Measurements from ENCODE around the gene VDAC1. TPM values are rescaled to one million over a fixed set of nuclear protein-coding genes. Genes with fewer than 3 reads are reported as not detected.

VDAC1 gene
- total RNA-seq, 1 donor from 2014 or later = 186 TPM

DNA sequence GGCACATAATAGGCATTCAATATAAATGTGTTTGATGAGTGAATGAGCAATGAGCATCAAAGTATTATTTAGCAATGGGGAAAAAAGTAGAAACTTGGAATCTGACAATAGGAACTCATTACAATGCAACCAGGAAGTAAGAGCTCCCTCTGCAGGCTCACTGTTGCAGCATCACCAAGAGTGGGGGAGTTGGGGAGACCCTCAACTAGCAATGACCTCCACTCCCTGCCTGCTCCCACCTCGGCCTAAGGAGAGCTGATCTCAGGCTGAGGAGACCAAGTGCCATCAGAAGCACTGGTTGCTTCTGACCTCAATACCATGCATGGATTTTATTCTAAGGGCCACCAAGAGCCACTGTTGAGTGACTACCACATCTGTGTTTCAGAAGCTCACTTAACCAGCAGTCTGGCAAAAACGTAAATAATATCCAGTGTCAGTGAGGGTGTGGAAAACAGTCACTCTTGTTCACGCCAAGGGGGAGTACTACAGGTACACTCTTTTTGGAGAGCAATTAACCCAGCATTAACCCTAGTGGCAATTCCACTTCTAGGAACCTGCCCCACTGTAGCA is 8.0 kb downstream of the VDAC1 start:
- Mint-ChIP-seq H3K9me3 (no peaks in the 10 kb centered on the region), H3K36me3 (peaks cover 6% of the 10 kb centered on the region), H3K27me3 (no peaks in the 10 kb centered on the region), H3K4me1 (ENCODE audit: unreplicated experiment) (peaks cover 61% of the 10 kb centered on the region), H3K27ac (no peak overlapping the region), H3K4me3 (no peak overlapping the region)
- TF ChIP-seq, protein P1, sequence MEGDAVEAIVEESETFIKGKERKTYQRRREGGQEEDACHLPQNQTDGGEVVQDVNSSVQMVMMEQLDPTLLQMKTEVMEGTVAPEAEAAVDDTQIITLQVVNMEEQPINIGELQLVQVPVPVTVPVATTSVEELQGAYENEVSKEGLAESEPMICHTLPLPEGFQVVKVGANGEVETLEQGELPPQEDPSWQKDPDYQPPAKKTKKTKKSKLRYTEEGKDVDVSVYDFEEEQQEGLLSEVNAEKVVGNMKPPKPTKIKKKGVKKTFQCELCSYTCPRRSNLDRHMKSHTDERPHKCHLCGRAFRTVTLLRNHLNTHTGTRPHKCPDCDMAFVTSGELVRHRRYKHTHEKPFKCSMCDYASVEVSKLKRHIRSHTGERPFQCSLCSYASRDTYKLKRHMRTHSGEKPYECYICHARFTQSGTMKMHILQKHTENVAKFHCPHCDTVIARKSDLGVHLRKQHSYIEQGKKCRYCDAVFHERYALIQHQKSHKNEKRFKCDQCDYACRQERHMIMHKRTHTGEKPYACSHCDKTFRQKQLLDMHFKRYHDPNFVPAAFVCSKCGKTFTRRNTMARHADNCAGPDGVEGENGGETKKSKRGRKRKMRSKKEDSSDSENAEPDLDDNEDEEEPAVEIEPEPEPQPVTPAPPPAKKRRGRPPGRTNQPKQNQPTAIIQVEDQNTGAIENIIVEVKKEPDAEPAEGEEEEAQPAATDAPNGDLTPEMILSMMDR (conservative IDR thresholded peaks at IDR 0.05) = peak; percentile 71
- no peak for DNase-seq (ENCODE audit: extremely low spot score, unreplicated experiment)

DNA sequence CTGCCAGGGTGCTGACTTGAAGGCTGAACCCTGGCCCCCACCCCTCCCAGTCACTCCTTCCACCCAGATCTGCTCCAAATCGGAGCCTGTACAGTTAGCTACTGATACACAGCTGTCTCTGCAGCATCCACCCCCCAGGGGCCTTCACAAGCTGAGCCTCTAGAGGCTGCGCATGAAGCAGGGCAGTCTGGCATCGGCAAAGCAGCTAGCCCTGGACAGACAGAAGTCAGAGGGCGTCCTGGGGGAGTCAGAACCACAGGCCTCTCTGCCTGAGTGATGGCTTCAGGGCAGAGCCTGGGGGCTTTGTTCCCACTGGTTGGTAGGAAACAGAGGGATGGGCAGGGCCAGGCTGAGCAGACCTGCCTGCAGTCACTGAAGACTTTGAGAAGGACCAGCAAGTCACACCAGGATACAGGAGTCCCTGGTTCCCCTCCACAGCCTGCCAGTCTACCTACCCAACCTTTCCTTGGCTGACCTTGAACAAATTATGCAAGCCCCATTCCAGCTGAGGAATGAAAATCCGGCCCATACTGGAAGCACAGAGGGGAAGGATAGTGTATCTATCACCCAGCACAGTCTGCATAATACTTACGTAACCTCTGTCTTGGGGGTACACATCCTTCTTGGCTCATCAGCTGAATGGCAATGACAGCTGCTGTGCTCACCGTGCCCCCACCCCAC is 8.8 kb downstream of the VDAC1 start:
- Mint-ChIP-seq H3K4me3 (no peak overlapping the region), H3K36me3 (peaks cover 3% of the 10 kb centered on the region), H3K27ac (no peak overlapping the region), H3K27me3 (no peaks in the 10 kb centered on the region), H3K9me3 (no peaks in the 10 kb centered on the region), H3K4me1 (ENCODE audit: unreplicated experiment) (peaks cover 61% of the 10 kb centered on the region)
- TF ChIP-seq, protein P1 (conservative IDR thresholded peaks at IDR 0.05) = no peak
- no peak for DNase-seq (ENCODE audit: extremely low spot score, unreplicated experiment)

DNA sequence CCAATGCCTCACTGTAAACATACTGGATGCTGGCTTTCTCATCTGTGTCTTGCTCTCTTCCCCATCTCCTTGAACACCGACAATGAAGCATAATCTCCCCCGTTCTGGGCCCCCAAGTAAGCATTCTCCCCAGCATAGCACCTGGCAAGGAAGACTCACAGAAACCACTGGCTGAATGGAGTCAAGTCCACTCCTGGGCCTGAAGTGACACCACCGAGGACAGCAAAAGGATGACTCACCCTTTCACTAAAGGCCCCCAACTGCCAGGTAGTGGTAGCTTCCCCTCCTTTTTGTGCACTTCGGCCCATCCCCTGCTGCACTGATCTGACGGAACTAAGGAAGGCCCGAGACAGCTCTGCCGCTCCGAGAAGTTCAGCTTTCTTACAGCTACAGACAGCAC is 9.4 kb downstream of the VDAC1 start:
- Mint-ChIP-seq H3K27ac (peak overlapping the region; percentile 23), H3K9me3 (no peaks in the 10 kb centered on the region), H3K4me1 (ENCODE audit: unreplicated experiment) (peaks cover 58% of the 10 kb centered on the region), H3K27me3 (no peaks in the 10 kb centered on the region), H3K36me3 (no peaks in the 10 kb centered on the region), H3K4me3 (peak overlapping the region; percentile 3)
- TF ChIP-seq, protein P1 (conservative IDR thresholded peaks at IDR 0.05) = no peak
- DNase-seq (ENCODE audit: extremely low spot score, unreplicated experiment) = no peak

DNA sequence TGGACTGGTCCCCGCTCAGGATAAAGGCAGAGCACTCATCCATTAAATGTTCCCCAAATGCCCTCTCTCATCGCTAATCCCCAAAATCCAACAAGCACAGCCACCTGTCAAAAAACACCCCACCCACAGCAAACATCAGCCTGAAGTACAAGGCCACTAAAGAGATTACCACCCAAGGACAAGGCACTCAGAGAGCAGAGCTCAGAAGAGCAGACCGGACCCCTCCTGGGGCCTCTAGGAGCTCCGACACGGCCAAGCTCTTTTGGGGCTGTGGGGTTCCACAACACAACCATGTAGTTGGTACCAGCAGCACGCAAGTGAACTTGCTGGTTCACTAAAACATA is 9.8 kb downstream of the VDAC1 start:
- H3K4me1 Mint-ChIP-seq (ENCODE audit: unreplicated experiment) = peaks cover 54% of the 10 kb centered on the region
- DNase-seq (ENCODE audit: extremely low spot score, unreplicated experiment) = no peak
- H3K9me3 Mint-ChIP-seq = no peaks in the 10 kb centered on the region
- H3K36me3 Mint-ChIP-seq = no peaks in the 10 kb centered on the region
- peak overlapping the region; percentile 3 for H3K4me3 Mint-ChIP-seq
- TF ChIP-seq, protein P1 (conservative IDR thresholded peaks at IDR 0.05) = no peak
- H3K27me3 Mint-ChIP-seq = no peaks in the 10 kb centered on the region
- H3K27ac Mint-ChIP-seq = peak overlapping the region; percentile 23

DNA sequence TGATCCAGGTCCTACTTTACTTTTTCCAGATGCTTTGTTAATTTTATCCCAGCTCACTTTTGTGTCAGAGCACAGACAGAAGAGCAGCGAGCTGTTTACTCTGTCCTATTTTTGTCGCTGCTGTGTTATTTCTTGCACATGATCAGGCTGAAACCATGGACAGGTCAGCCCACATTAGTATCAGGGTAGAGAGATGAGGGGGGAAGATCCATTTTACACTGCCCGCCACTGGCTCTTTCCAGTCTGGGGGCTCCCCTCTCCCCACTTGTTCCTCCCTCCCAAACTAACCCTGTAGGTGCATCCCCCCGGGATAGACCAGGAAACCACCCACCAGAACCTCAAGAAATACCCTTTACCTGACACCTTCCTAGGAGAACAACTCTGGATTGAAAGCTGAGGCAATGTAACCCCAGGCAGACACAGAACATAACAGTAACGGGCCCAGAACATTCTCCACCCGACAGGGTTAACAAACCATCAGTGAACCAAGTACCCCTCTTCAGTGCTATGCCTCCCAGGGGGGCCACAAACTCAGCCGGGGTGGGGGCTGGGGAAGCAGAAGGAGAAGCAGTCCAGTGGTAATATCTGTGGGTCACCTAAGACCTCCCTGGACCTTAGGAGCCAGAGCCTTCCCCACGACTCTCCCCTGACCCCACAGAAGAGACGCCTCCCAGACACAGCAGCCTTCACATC is 10.3 kb downstream of the VDAC1 start:
- Mint-ChIP-seq H3K27ac (peak overlapping the region; percentile 23), H3K36me3 (no peaks in the 10 kb centered on the region), H3K4me1 (ENCODE audit: unreplicated experiment) (peaks cover 49% of the 10 kb centered on the region), H3K27me3 (no peaks in the 10 kb centered on the region), H3K9me3 (no peaks in the 10 kb centered on the region), H3K4me3 (no peak overlapping the region)
- no peak for DNase-seq (ENCODE audit: extremely low spot score, unreplicated experiment)
- TF ChIP-seq, protein P1 (conservative IDR thresholded peaks at IDR 0.05) = no peak
